ENCODE measurements around the gene KLF18.
"Not testable (repeated sequence)": the region's sequence is repeated elsewhere in the genome, so short reads cannot be mapped to it uniquely, and the experiment has no call there.

KLF18 gene

GRCh38 chr1:44119525-44119924, 21.9 kb downstream of the KLF18 start:
- no peak for DNase-seq

- DNase-seq = no peak
These were observed 22.7 kb downstream of the KLF18 start, which contains the start of gene KLF17 for GRCh38 chr1:44118682-44119081. Gene KLF17, plus strand, starts transcription at chr1:44118821. Its CDS starts 87 bp downstream, at chr1:44118908.

DNA sequence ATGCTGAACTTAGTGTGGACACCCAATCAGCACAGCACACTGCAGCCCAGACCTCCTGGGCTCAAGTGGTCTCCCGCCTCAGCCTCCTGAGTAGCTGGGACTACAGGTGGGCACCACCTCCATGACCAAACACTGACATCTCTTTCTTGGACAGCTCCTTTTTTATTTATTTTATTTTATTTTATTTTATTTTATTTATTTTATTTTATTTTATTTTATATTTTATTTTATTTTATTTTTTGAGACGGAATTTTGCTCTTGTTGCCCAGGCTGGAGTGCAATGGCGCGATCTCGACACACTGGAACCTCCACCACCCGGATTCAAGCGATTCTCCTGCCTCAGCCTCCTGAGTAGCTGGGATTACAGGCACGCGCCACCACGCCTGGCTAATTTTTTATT, 24.2 kb downstream of the KLF18 start:
- DNase-seq = not testable (repeated sequence)

GRCh38 chr1:44114098-44114497, 27.3 kb downstream of the KLF18 start:
- no peak for DNase-seq

DNA sequence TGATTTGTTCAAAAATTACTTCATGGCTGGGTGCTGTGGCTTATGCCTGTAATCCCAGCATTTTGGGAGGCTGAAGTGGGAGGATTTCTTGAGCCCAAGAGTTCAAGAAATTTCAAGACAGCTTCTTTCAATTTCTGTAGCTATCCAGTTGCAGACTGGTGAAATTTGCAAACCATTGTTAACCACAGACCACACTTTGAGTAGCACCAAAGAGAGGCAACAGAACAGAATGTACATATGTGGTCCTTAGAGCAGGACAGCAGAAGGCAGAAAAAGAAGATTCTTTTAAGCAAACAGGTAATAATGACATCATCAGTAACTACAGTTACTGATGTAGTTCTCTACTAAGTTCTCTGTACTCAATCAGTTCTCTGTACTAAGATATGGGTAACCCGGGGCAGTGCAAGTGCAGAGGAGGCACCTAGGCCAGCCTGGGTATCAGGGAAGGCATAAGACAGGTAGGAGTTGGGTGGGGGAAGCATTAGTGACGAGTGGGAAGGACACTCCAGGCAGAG, 28.3 kb downstream of the KLF18 start:
- no peak for DNase-seq

DNA sequence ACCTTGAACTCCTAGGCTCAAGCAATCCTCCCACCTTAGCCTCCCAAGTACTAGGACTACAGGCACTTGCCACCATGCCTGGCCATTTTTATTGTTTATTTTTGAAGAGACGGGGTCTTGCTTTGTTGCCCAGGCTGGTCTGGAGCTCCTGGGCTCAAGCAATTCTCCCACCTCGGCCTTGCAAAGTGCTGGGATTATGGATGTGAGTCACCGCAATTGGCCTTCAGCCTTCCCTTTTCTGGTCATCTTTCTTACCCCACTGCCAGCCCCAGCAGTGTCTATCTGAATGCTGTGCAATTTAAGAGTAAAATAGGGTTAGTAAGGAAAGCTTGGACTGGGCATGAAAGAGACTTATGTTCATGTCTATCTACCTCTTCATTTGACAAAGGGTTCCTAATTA, 28.9 kb downstream of the KLF18 start:
- no peak for DNase-seq

GRCh38 chr1:44111861-44112260, 29.6 kb downstream of the KLF18 start:
- DNase-seq = no peak

DNA sequence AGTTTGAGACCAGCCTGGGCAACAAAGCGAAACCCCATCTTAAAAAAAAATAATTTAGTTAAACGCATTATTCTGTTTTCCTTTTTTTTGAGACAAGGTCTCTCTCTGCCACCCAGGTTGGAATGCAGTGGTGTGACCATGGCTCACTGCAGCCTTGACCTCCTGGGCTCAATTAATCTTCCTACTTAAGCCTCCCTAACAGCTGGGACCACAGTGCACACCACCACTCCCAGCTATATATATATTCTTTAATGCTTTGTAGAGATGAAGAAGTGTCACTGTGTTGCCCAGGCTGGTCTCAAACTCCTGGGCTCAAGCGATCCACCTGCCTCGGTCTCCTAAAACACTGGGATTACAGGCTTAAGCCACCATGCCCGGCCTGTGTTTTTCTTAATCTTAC, 30.5 kb downstream of the KLF18 start:
- no peak for DNase-seq

- no peak for DNase-seq
These were observed 32.5 kb downstream of the KLF18 start for GRCh38 chr1:44108971-44109370.

- no peak for DNase-seq
These were observed 33.2 kb downstream of the KLF18 start for GRCh38 chr1:44108241-44108640.

- DNase-seq = no peak
These were observed 35.6 kb downstream of the KLF18 start for GRCh38 chr1:44105810-44106209.

DNA sequence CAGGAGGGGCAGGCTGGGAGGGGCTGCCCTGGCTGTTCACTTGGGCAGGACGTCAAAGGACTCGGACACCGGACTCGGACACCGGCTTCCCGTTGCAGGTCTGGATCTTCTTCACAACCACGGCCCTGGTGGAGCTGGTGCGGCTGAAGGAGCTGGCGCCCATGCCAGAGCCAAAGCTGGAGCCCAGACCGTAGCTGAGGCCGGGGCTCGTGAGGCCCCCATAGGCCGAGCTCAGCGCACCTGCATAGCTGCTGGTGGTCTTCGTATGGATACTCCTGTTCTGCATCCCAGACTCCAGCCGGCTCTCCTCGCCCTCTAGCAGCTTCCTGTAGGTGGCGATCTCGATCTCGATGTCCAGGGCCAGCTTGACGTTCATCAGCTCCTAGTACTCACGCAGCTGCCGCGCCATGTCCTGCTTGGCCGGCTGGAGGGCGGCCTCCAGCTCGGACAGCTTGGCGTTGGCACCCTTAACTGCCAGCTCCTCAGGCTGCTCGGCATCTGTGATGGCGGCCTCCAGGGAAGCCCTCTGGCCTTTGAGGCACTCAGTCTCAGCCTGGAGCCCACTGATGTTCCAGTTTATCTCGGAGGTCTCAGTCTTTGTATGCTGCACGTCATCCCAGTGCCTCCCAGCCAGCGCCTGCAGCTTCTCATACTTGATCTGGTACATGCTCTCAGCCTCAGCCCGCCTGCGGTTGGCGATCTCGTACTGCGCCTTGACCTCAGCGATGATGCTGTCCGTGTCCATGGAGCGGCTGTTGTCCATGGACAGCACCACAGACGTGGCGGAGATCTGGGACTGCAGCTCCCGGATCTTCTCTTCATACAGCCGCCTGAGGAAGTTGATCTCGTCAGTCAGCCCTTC, 37.9 kb downstream of the KLF18 start:
- DNase-seq = peak; percentile 28

DNA sequence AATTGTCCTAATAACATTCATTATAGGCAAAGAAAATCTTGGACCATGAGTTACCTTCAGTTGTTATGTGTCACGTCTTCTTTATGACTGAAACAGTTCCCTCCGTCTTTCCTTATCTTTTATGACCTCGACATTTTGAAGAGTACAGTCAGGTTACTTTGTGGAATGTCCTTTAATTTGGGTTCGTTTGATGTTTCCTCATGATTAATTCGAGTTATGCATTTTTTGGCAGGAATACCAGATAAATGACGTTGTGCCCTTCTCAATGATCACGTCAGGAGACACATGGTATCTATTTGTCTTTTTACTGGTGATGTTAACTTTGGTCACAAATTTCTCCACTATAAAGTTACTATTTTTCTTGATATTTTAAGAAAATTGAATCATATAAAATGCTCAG, 40.1 kb downstream of the KLF18 start:
- DNase-seq = no peak

DNA sequence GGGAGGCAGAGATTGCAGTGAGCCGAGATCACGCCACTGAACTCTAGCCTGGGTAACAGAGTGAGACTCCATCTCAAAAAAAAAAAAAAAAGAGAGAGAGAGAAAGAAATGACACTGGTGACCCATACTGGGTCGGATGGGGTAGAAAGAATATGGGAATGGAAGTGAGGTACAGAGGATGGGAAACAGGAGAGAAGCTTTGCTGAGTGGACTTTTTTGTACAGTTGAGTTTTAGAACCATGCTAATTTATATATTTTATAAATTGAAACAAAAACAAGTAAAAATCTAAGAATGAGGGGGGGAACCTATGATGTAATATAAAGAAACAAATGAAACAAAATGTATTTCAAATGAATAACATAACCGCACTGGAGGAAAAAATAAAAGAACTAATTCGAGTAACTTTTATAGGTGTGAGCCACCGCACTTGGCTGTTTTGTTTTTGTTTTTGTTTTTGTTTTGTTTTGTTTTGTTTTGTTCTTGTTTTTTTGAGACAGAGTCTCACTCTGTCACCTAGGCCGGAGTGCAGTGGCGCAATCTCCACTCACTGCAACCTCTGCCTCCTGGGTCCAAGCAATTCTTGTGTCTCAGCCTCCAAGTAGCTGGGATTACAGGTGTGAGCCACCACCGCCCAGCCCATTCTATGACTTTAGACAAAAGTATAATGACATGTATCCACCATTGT, 41.1 kb downstream of the KLF18 start:
- DNase-seq = no peak

DNA sequence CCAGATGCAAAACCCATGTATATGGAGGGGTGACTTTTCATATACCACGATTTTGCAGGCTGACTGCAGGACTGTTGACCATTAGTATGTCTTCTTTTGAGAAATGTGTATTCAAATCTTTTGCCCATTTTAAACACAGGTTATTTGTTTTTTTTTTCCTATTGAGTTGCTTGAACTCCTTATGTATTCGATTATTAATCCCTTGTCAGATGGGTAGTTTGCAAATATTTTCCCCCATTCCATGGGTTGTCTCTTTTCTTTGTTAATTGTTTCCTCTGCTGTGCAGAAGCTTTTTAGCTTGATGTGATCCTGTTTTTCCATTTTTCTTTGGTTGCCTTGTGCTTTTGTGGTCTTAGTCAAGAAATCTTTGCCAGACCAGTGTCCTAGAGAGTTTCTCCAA, 47.4 kb downstream of the KLF18 start:
- no peak for DNase-seq

GRCh38 chr1:44090429-44091252, 50.8 kb downstream of the KLF18 start:
- no peak for DNase-seq

DNA sequence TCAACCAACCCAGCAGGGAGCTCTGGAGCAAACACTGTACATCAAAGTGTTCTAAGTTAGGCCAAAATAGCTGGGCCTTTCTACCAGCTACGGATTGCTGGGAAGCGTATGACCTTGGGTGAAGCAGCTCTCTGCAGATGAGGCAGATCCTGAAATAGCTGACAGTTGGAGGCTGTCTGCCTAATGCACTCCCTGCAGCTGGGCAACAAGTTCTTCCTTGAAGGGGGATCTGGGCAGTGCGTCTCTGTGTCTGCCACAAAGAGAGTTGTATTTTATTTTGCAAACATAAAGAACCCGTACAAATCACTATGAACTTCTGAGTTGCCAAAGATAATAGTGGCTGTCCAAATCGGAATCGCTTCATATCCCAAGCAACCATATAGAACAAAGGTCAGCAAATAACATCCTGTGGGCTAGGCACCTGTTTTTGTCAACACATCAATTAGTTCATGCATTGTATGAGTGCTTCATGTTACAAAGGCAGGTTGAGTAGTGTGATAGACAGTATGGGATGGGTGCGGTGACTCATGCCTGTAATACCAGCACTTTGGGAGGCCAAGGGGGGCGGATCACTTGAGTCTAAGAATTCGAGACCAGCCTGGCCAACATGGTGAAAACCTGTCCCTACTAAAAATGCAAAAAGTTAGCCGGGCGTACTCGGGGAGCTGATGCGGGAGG, 51.9 kb downstream of the KLF18 start:
- no peak for DNase-seq
